OCI-LY3 (cell line): Measurements from ENCODE around the gene MYOF.

Experiments used
- CTCF ChIP-seq: fragments of 200-600, 300-600 bp; sonication (generic); IDR thresholded peaks from 2 replicates; pipeline ENCODE4 v1.5.1; 2014; ENCODE audit warnings: antibody characterized with exemption, low read length, low read depth
- EZH2phosphoT487 ChIP-seq: fragments of 200-600 bp; shearing (Covaris generic); IDR thresholded peaks from 2 replicates; pipeline ENCODE4 v1.6.1; 2018; ENCODE audit warnings: antibody characterized with exemption, mixed run types, low read depth

- TF ChIP-seq CTCF (no peak), EZH2phosphoT487 (no peak)
Observed at GRCh38 chr10:93417921-93418320, 64.2 kb downstream of the MYOF start.
